ENCODE data around the gene PAWR. TPM values are rescaled to one million over a fixed set of nuclear protein-coding genes. Genes with fewer than 3 reads are reported as not detected.

Gene PAWR
- total and polyA plus RNA-seq, 2 of the 13 experiments (the other 11 are each of a cell fraction or from before 2014, with no cell fraction given) = 29.1 to 36.1 TPM

- TF ChIP-seq AHDC1 (CRISPR knock-in tag; IDR thresholded peaks at IDR 0.05; ENCODE audit: borderline replicate concordance) = peak; percentile 68; the same call in 1 of the 2 replicates
- TF ChIP-seq HMG20A (CRISPR knock-in tag; IDR thresholded peaks at IDR 0.05; ENCODE audit: borderline replicate concordance) = peak; percentile 60; the same call in 1 of the 2 replicates
- TF ChIP-seq MYC (CRISPR knock-in tag; IDR thresholded peaks at IDR 0.05; ENCODE audit: borderline replicate concordance) = no peak
- TF ChIP-seq NCOA2 (CRISPR knock-in tag; IDR thresholded peaks at IDR 0.05) = peak; percentile 58
- peak; percentile 65; the same call in 1 of the 2 replicates for TF ChIP-seq CREM (IDR thresholded peaks at IDR 0.05)
- no peak for TF ChIP-seq CREM (CRISPR knock-in tag; IDR thresholded peaks at IDR 0.05)
- no peak for TF ChIP-seq ZNF607 (CRISPR knock-in tag; IDR thresholded peaks at IDR 0.05; ENCODE audit: borderline replicate concordance)
- no peak for TF ChIP-seq SNAI1 (CRISPR knock-in tag; IDR thresholded peaks at IDR 0.05; ENCODE audit: borderline replicate concordance)
- TF ChIP-seq ZNF709 (CRISPR knock-in tag; IDR thresholded peaks at IDR 0.05) = no peak
- no peak for TF ChIP-seq PHF21A (CRISPR knock-in tag; IDR thresholded peaks at IDR 0.05)
- TF ChIP-seq CEBPG (CRISPR knock-in tag; IDR thresholded peaks at IDR 0.05) = peak; percentile 71
- TF ChIP-seq FOXC1 (CRISPR knock-in tag; IDR thresholded peaks at IDR 0.05; ENCODE audit: borderline replicate concordance) = no peak
- TF ChIP-seq BRCA1 (CRISPR knock-in tag; IDR thresholded peaks at IDR 0.05) = no peak
- TF ChIP-seq SOX6 (IDR thresholded peaks at IDR 0.05) = no peak
- peak; percentile 84; the same call in 1 of the 2 replicates for TF ChIP-seq SOX6 (CRISPR knock-in tag; IDR thresholded peaks at IDR 0.05)
- TF ChIP-seq ARID3A (IDR thresholded peaks at IDR 0.05; ENCODE audit: low read depth, low read length) = peak; percentile 99
- no peak for TF ChIP-seq SALL1 (CRISPR knock-in tag; IDR thresholded peaks at IDR 0.05)
- no peak for TF ChIP-seq RARG (CRISPR knock-in tag; IDR thresholded peaks at IDR 0.05; ENCODE audit: low read depth)
- peak; percentile 74 to 80; a peak in 3 of 4 replicates for TF ChIP-seq EP300 (IDR thresholded peaks at IDR 0.05; ENCODE audit: low read depth in 2 of 2, low read length in 2 of 2)
- TF ChIP-seq EP300 (CRISPR knock-in tag; IDR thresholded peaks at IDR 0.05; ENCODE audit: borderline replicate concordance) = peak; percentile 33; the same call in 1 of the 2 replicates
- peak; percentile 82 for TF ChIP-seq NFIC (IDR thresholded peaks at IDR 0.05; ENCODE audit: low read length)
- TF ChIP-seq ZSCAN30 (CRISPR knock-in tag; IDR thresholded peaks at IDR 0.05) = no peak
- 0 out of 2 replicates have a peak, but pooled peaks have one; percentile 16 for TF ChIP-seq RCOR2 (CRISPR knock-in tag; IDR thresholded peaks at IDR 0.05)
- peak; percentile 56; the same call in 1 of the 2 replicates for TF ChIP-seq FOXP1 (IDR thresholded peaks at IDR 0.05)
- peak; percentile 89 for TF ChIP-seq FOXP1 (CRISPR knock-in tag; IDR thresholded peaks at IDR 0.05)
- 0 out of 2 replicates have a peak, but pooled peaks have one; percentile 60 for TF ChIP-seq MIXL1 (CRISPR knock-in tag; IDR thresholded peaks at IDR 0.05)
- TF ChIP-seq TBX3 (IDR thresholded peaks at IDR 0.05; ENCODE audit: borderline replicate concordance) = peak; percentile 97
These were observed 46.9 kb downstream of the PAWR start (continued) for GRCh38 chr12:79643821-79644220.
